HL-60/S4 treated with retinoic acid at 250 ng/mL for 4 days and 3 days (cell line): ENCODE data around the gene GPR78.

Experiments used
- in situ Hi-C: fragments of 300-500 bp; cut with MboI; formaldehyde crosslinking; loops from 2 replicates; pipeline ENCODE4 v1.7.0; 2022; ENCODE audit warnings: low sequenced_read_pairs

The GPR78 gene

DNA sequence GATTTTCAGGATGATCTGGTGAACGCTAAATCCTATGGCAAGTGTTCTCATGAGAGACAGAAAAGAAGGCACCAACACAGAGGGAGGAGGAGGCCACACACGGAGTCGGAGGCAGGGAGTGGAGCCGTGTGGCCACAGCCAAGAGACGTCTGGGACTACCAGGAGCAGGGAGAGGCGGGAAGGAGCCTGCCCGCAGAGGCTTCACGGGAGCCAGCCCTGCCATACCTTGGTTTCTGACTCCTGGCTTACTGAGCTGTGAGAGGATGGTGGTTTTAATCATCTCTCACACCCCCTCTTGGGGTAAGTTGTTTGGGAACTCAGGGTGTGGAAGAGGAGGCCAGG, 33.5 kb upstream of the GPR78 start:
- in situ Hi-C loops = no loop called here

DNA sequence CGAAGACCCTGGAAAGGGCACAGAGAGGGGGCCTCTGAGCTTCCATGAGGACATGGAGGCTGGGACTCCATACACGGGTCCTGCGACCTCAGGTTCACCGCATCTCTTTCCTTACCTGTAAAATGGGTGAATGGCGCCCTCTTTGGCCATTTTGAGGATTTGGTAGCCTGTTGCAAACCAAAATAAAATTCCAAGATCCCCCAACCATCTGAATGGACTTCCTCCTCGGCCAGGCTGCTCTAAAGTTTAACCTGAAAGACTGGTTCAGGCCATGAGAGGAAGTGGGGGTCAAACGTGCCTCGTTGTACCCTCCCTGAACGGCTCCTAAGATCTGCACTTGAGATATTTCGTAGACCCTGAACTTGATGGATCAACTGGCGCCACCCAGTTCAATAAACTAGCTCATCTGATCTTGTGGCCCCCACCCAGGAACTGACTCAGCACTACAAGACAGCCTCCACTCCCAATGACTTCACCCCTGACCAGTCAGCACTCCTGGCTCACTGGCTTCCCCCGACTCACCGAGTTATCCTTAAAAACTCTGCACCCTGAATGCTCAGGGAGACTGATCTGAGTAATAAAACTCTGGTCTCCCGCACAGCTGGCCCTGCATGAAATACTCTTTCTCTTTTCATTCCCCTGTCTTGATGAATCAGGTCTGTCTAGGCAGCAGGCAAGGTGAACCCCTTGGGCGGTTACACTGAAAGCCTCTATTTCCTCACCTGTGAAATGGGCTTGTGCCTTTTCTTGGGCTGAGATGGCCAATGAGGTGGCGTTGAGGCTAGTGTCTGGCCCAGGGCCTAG, 32.9 kb upstream of the GPR78 start:
- in situ Hi-C loops = no loop called here

DNA sequence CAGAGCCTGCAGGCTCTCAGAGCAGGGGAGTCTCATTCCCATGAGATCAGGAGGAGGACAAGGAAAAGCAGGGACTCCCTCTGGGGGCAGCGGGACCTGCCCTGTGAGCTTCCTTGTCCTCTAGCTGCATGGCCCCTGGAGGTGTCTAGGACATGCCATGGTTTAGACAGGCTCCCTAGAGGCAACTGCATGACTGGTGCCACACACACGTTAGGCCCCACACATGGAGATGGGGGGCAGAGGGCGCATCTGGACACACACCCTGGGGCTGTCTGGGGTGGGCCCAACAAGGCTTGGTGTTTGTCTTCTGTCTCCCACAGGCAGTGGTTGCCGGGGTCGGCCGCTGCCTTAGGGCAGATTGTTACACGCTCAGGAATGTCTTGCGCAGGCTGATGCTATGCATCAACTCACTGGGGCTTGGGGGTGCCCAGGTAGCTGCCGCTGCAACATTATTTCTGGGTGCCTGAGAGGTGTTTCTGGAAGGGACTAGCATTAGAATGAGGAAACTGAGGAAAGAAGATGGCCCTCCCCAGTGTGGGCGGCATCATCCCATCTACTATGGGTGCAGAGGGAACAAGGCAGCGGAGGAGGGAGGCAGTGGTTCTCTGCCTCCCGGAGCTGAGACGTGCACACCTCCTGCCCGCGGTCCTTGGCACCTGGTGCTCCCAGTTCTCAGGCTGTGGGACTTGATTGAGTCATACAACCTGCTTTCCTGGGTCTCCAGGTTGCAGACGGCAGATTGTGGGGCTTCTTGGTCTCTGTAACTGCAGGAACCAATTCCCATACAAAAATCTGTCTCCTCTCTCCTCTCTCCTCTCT, 32.1 kb upstream of the GPR78 start:
- in situ Hi-C loops = no loop called here

DNA sequence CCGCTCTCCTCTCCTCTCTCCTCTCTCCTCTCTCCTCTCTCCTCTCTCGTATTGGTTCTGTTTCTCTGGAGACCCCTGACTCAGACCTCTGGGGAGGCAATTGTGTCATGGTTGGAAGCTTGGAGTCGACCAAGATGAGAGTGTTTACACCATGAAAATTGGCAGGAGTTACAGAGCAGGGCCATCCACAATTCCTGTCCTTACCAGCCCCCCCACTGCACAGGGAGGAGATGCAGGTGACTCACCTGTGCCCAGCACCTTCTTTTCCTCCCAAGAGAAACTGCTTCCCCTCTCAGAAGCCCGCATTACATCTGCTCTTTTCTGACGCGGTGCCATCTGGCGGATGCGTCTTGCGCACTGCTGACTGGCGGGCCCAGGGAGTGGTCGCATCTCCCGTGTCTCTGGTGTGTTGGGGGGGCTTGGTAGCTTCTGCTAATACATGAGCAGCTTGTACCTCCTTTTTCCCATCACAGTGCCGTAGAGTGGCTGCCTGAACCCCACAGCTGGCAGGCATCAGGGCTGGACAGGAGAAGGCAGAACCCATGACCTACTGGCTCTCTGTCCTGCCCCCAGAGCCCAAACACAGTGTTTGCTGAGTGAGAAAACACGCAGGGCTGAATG, 31.4 kb upstream of the GPR78 start:
- in situ Hi-C loops = no loop called here

DNA sequence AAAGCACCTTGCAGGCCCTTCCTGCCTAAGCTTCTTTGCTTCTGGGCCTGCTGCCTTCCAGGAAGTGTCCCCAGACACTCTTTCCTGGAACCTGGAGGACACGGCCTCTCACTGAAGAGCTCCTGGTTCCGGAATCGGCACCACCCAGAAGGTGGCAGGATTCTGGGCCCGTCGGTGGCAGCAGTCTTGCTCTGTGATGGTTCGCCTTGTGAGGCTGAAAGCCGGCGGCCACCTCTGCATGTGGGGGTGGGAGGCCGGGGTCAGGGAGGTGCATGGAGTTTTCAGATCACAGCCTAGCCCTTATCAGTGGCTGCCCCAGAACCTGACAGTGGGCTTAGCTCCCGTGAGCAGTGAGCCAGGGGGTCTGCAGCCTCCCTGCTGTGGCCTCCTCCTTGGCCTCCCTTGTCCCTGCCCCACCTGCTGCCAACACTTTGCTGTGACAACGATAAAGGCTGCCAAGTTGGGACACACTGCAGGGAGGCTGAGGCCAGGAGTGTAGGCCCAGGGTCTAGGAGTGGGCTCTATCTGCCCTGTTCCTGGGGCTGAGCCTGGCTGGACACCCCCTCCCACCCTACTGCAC, 30.8 kb upstream of the GPR78 start:
- in situ Hi-C loops = no loop called here

DNA sequence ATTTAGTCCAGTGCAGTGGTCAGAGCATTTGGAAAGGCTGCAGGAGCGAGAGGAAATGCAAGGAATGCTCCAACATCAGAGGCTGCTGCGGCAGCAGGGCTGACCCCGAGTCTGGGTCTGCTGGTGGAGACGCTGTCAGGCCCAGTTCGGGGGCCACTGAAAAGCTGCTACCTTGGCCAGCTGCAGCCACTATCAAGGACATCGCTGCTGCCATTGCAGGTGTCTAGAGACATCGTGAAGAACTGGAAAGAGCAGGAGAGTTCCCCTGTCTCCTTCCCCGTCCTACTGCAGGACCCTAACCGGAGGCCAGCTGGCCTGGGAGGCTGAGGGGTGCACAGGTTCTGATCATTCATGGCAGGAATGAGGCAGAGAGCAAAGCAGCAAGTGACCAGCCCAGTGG, 29.5 kb upstream of the GPR78 start:
- in situ Hi-C loops = no loop called here

DNA sequence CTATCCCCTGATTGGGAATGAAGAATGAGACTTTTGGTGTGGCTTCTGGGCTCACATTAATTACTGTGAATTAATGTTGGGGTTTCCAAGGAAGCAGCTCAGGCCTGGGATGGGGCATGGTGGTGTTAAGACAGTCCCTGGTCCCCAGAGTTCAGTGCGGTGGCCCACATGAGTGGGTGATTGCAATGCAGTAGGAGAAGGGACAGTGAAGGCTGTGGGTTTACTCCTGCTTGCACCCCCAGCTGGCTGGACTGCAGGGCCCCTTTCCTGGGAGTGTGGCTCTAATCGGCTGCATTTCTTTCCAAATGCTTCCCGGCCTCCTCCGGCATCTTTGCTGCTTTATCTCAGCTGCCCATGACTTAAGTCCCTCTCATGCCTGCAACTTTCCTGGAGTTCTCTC, 28.2 kb upstream of the GPR78 start:
- in situ Hi-C loops = no loop called here

DNA sequence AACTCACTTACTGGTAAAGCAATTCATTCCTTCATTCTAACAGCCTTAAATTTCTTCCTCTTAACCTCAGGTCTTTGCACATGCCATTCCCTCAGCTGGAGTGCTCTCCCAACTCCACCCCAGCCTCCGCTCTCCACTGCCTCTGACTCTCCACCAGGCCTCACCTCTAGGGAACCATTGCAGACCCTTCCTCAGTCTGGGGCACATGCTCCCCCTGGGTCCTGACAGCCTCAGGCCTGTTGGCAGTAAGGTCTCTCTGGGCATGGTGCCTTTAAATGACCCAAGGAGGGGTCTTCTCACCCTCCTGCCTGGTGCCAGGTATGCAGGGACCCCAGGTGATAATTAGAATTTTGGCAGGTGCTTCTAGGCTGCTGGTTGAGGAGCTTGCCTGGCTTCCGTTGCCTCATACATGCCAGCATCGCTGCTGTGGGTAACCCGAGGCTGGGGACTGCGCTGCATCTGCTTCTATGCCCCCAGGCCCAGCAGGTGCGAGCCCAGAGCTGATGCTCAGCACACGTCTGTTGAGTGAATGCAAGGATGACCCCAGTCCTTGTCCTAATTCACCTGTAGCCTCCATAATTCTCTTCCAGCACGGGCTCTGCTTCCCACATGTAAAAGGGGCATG, 27.5 kb upstream of the GPR78 start:
- in situ Hi-C loops = no loop called here

DNA sequence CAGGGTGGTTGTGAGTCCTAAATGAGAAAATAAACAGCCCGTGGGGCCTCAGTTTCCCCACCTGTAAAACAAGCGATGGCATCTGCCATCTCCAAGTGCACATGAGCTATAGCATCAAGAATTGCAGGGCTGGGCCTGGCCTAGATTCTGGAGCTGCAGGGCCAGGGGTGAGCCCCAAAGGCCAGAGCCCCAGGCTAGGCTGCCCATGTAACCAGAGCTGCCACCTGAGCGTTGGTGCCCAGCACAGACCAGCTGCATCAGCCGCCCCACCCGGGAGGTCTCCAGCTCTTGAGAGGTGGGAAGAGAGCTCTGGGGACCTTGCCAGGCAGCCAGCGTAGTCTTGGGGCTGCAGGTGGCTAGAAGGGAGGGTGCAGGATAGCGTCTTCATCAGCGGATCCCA, 27.0 kb upstream of the GPR78 start:
- in situ Hi-C loops = no loop called here

DNA sequence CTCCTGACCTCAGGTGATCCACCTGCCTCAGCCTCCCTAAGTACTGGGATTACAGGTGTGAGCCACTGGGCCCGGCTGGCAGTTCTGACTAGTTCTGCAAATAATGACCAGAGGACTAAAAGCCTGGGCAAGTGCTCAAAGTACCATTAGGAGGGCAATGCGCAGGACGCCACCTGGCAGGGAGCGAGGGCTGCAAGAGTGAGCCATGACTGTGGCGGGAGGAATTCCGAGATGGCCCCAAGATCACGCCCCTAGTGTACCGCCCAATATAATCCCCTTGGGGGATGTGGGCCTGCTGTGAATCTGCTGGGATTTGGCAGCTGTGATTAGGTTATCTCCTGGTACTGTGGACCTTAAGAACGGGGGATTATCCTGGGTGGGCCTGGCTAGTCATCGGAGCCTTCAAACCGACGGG, 26.2 kb upstream of the GPR78 start:
- in situ Hi-C loops = no loop called here

DNA sequence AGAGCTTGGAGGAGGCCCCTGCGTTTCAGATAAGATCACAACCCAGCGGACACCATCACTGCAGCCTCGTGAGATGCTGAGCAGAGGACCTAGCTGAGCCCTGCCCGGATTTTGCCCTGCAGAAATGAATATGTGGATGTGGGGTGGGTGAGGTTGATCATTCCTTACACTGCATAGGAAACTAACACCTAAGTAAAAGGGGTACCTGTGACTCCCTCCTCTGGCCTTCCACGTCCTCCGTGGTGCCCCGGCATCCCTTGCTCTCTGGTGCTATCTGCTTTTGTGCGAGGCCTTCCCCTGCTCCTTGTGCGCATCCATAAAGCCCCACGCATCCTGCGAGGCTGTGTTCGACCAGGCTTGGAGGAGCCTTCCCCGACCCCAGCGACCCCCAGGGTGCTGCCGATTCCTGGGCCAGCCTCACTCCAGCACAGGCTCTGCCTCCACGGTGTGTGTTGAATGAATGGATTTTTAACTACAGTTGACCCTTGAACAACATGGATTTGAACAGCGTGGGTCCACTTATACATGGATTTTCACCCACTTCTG, 25.6 kb upstream of the GPR78 start:
- in situ Hi-C loops = no loop called here

DNA sequence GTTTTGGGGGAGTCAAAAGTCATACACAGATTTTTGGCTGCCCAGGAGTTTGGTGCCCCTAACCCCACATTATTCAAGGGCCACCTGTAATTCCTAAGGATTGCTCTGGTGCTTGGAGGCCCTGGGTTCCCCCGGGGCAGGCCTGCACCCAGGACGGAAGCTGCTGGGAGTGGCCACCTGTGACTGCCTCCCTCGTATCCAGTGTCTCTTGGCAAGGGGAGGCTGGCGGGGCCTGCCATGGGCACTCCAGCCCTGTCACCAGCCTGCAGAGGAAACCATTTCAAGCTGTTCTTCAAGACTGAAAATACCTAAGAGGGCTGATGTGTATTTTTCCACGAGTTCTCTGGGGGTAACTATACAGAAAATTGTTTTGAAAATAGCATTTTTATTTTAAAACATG, 24.5 kb upstream of the GPR78 start:
- in situ Hi-C loops = no loop called here

DNA sequence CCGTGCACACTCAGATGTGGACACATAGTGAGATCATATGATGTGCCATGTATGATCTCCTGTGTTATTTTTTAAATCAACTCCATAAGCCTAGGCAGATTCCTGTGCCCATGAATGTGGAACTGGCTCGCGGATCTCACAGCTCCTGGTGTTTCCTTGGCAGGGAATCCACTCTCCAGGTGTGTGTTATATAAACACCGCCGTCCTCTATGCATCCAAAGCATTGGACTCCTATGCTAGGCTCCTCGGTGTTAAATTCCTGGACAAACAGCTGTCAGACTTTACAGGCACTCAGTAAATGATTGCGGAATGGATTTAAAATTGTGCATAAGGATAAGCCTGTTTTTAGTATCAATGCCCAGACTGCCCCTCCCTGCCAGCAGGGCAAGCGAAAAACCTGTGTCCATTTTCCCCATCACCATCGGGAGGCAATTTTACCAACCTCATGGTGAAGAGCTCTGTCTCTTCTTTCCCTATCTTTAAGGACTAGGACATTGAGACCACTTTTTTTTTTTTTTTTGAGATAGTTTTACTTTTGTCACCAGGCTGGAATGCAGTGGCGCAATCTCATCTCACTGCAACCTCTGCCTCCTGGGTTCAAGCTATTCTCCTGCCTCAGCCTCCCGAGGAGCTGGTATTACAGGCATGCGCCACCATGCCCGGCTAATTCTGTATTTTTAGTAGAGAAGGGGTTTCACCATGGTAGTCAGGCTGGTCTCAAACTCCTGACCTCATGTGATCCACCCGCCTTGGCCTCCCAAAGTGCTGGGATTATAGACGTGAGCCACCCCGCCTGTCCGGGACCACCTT, 23.6 kb upstream of the GPR78 start:
- in situ Hi-C loops = no loop called here

DNA sequence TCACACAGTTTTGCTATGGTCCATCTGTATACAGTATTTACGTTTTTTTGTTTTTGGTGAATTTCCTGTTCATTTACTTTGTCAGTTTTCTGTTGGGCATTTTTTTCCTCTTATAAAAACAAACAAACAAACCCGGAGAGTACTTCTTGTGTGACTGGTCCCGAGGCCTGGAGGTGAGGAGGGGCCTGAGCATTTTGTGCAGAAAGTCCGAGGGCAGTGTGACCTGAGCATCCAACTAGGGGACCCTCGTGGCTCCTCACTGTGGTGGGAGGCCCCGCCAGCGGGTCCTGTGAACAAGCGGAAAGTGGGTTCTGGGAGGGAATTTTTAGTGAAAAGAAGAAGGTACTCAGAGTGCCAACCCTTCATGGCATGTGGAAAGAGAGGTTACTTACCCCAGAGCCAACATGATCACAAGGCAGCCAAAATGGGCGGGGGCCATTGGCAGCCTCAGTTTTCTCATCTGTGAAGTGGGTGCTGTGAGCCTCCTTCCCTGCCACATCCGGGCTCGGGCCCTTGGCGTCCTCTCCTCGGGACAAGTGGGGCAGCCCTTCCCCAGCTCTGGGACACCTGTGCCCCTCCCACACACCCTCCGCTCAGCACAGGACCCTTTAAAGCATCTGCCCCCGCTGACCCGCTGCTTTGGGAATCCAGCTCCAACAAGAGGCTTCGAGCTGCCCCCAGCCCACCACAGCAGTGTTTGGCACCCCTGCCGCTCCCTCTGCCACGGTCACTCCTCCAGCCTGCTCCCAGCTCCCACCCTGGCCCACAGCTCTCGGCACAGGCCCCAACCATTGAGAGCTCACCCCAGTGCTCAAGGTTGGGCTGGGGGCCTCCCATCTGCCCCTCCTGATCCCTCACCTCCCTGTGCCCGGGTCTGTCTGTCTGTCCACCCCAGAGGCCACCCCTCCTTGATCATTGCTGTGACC, 22.8 kb upstream of the GPR78 start:
- in situ Hi-C loops = no loop called here

DNA sequence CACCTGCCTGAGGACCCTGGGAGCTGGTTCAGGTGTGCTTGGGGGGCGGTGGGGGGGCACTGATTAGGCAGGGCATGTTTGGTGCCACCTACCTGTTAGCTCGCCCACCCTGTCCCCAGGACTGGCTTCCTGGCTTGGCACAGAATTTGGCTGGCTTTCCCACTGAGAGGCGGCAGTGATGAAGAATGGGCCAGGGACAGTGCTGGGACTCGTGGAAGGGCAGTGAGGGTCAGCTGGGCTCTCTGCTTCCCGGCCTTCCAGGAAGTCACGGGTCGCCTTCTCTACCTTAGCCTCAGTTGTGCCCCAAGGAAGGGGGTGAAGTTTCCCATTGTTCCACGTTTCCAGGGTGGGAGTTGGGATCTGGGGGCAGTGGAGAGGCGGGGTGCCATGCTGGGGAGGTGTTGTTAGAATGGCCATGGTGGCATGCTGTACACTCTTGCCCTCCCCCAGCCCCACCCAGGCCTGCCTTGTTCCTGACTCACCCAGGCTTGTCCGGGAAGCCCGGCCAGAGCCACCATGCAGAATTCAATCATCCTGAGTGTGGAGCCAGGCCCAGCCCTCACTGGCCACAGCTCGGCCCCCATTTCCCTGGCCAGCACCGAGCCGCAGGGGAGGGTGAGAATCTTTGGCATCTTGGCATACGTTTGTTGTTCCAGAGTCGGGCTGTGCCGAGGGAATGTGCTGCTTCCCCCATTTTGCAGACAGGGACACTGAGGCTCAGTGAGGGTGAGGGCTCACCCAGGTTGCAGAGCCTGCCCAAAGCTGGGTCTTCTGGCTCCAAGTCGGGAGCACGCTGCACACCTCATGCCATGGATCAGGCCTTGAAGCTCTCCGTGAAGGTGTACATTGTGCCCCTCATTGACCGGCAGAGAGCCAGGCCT, 21.9 kb upstream of the GPR78 start:
- in situ Hi-C loops = no loop called here

DNA sequence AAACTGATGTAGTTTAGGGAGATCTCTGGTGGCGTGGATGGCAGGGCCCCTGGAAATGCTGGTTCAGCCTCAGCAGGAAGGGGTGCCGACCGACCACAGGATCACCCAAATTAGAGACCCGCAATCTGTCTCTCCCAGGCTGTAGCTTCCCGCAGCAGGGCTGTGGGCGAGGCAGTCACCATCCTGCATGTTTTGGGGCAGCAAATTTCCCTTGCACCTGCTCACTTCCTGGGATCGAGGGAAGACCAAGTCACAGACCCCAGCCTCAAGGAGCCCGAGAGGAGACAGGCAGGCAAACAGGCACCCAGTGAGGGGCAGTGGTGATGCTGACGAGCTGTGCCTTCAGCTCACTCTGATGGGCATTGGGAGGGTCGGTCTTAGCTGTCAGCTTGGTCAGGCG, 21.2 kb upstream of the GPR78 start:
- in situ Hi-C loops = no loop called here

DNA sequence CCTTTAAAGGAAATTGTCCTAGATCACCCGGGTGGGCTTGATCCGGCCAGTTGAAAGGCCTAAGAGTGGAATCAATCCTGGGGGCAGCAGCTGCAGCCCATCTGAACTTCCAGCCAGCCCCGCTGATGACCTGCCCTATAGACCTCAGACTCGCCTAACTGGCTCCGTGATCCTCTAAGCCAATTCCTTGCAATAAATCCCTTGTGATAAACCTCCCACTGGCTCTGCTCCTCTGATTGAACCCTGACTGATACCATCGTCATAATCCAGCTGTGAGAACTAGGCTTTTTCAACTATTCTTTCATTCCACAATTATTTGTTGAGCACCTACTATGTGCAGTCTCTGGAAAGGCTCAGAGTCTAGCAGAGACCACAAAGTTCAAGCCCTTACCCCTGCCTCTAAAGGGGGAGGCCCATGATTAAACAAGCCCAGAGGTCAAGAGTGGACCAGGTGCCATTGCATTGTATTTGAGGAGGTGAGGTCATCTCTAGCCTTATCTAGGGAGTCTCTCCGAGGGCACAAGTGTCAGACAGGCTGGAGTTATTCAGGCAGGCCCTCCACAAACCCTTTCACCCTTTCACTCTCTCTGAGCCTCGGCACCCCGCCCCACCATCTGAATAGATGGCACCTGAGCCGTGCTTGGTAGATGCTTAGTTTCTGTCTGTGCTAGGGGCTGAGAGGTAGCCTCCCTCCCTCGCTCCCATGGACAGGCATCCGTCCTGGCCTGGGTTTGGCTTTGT, 20.5 kb upstream of the GPR78 start:
- in situ Hi-C loops = no loop called here
